ENCODE measurements around the gene UTP3. TPM values are rescaled to one million over a fixed set of nuclear protein-coding genes. Genes with fewer than 3 reads are reported as not detected.

The UTP3 gene
- total and polyA plus RNA-seq, 2 donors (not counting 3 experiments of a cell fraction or from before 2014, with no cell fraction given), result 8.7 to 32.8 TPM

DNA sequence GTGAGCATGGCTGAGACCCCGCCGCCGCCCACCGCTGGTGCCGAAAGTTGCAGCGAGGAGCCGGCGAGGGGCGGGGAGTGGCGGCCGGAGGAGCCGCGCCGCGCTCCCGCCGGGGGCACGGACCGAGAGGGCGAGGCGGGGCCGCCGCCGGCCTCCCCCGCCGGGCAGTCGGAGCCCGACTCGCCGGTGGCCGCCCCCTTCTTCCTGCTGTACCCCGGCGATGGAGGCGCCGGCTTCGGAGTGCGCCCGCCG, 16.5 kb downstream of the UTP3 start:
- Histone ChIP-seq H3K4me2 (ENCODE audit: insufficient read depth, low read length) (peak overlapping the region; percentile 95), H2AFZ (ENCODE audit: low read depth, low read length) (peak overlapping the region; percentile 100)
- POLR2A ChIA-PET, result interaction anchor here (1.3 to 2.2 kb wide), 3 partner anchors 16 to 197 kb away, joined by 3 to 12 read pairs (median 6); partner anchors contain the start of genes MOB1B and UTP3

More for the DNA sequence above, 16.5 kb downstream of the UTP3 start:
- Histone ChIP-seq H3K9ac (replicated peaks; ENCODE audit: extremely low read depth, insufficient read depth, low read length) (peak overlapping the region; percentile 86), H3K9me1 (replicated peaks; ENCODE audit: control insufficient read depth, extremely low read depth, insufficient read depth, low read length) (peaks cover 3% of the 10 kb centered on the region), H3K27ac (ENCODE audit: insufficient read depth, low read depth, low read length) (peak overlapping the region; percentile 85), H3K4me3 (replicated peaks in 1 of 3; ENCODE audit: insufficient read depth in 1 of 3, low read depth in 1 of 3, low read length in 3 of 3) (peak overlapping the region; percentile 73 to 93 (median 89)), H3K27me3 (ENCODE audit: control insufficient read depth in 2 of 2, insufficient read depth in 2 of 2, low read length in 2 of 2) (no peaks in the 10 kb centered on the region), H3K9me3 (replicated peaks; ENCODE audit: control insufficient read depth, insufficient read depth, low read length) (no peaks in the 10 kb centered on the region), H4K20me1 (replicated peaks; ENCODE audit: control insufficient read depth, extremely low read depth, insufficient read depth, low read length) (no peaks in the 10 kb centered on the region), H3K36me3 (ENCODE audit: control insufficient read depth in 2 of 2, extremely low read depth in 1 of 2, insufficient read depth in 2 of 2, low read length in 2 of 2) (no peaks in the 10 kb centered on the region), H3K79me2 (ENCODE audit: control insufficient read depth, insufficient read depth, low read length) (peaks cover 38% of the 10 kb centered on the region), H3K4me1 (ENCODE audit: control insufficient read depth, extremely low read depth, insufficient read depth, low read length) (peaks cover 20% of the 10 kb centered on the region)
- TF ChIP-seq POLR2AphosphoS5 (IDR thresholded peaks at IDR 0.05; ENCODE audit: insufficient read depth, low read depth, low read length) (no peak), GATA2 (IDR thresholded peaks at IDR 0.05; ENCODE audit: insufficient read depth, insufficient read length, low read depth, low read length) (no peak), FOS (IDR thresholded peaks at IDR 0.05; ENCODE audit: borderline replicate concordance, insufficient read depth, low read length) (no peak), EZH2 (IDR thresholded peaks at IDR 0.05; ENCODE audit: borderline replicate concordance, low read depth, low read length, severe bottlenecking) (no peak), POLR2A (IDR thresholded peaks at IDR 0.05; ENCODE audit: low read depth, low read length) (no peak), MYC (IDR thresholded peaks at IDR 0.05; ENCODE audit: low read depth, low read length) (no peak), JUN (IDR thresholded peaks at IDR 0.05; ENCODE audit: borderline replicate concordance, insufficient read depth, insufficient read length, low read depth) (no peak)
- TF ChIP-seq, protein P1, sequence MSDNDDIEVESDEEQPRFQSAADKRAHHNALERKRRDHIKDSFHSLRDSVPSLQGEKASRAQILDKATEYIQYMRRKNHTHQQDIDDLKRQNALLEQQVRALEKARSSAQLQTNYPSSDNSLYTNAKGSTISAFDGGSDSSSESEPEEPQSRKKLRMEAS (IDR thresholded peaks at IDR 0.05; ENCODE audit: insufficient read depth, insufficient read length), result no peak
- TF ChIP-seq, protein P2, sequence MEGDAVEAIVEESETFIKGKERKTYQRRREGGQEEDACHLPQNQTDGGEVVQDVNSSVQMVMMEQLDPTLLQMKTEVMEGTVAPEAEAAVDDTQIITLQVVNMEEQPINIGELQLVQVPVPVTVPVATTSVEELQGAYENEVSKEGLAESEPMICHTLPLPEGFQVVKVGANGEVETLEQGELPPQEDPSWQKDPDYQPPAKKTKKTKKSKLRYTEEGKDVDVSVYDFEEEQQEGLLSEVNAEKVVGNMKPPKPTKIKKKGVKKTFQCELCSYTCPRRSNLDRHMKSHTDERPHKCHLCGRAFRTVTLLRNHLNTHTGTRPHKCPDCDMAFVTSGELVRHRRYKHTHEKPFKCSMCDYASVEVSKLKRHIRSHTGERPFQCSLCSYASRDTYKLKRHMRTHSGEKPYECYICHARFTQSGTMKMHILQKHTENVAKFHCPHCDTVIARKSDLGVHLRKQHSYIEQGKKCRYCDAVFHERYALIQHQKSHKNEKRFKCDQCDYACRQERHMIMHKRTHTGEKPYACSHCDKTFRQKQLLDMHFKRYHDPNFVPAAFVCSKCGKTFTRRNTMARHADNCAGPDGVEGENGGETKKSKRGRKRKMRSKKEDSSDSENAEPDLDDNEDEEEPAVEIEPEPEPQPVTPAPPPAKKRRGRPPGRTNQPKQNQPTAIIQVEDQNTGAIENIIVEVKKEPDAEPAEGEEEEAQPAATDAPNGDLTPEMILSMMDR (IDR thresholded peaks at IDR 0.05; ENCODE audit: extremely low read depth in 1 of 2, insufficient read depth in 1 of 2, low read depth in 1 of 2, low read length in 2 of 2), result no peak
- intact Hi-C loops (cut with micrococcal nuclease), result loop anchor here (1.0 to 5.0 kb wide), 5 partner anchors 17 to 197 kb away; partner anchors contain the start of genes MOB1B and UTP3
- CTCF ChIA-PET, result interaction anchor here (0.8 to 4.2 kb wide), 9 partner anchors 12 to 305 kb away, joined by 3 to 25 read pairs (median 7); partner anchors contain the start of genes DCK, GRSF1, RUFY3 and UTP3
- DNase-seq (ENCODE audit: low read depth, low spot score), result no peak
- BruUV-seq (replicated peaks), result no TSS peak
- dilution Hi-C loops (cut with MboI; ENCODE audit: extremely low pct_ligation_motif_present, low sequenced_read_pairs), result no loop called here
- FAIRE-seq, result no peak

Data from endothelial cell of umbilical vein (primary cell).